HepG2 (cell line): ENCODE measurements around the gene RAB3A. TPM values are rescaled to one million over a fixed set of nuclear protein-coding genes. Genes with fewer than 3 reads are reported as not detected.
A peak's percentile ranks its signal among the peaks of the same experiment; 100 is the strongest.

Experiments
- AKAP8 ChIP-seq: sonication (generic); formaldehyde crosslinking; IDR thresholded peaks from 2 replicates; pipeline ENCODE4 v1.5.1; 2020; ENCODE audit warnings: mild to moderate bottlenecking, missing genetic modification reagents
- ARID2 ChIP-seq: sonication (generic); formaldehyde crosslinking; IDR thresholded peaks from 2 replicates; pipeline ENCODE4 v1.8.1; 2022; ENCODE audit warnings: mild to moderate bottlenecking, missing genetic modification reagents, borderline replicate concordance
- GATAD2A ChIP-seq: IDR thresholded peaks from 2 replicates; pipeline ENCODE4 v1.6.1; 2016
- HNF4G ChIP-seq, 2 experiments: sonication (generic) in 1 of 2; formaldehyde crosslinking in 1 of 2; IDR thresholded peaks; 2 replicates each; pipeline versions ENCODE4 v1.4.0 to v1.6.1; 2011 to 2020; ENCODE audit warnings: borderline replicate concordance in 2 of 2, low read depth in 2 of 2, mild to moderate bottlenecking in 2 of 2, low read length in 1 of 2, missing genetic modification reagents in 1 of 2, moderate library complexity in 1 of 2
- HNRNPL ChIP-seq: fragments of 200-400 bp; formaldehyde crosslinking; IDR thresholded peaks from 2 replicates; pipeline ENCODE4 v1.6.1; 2017; ENCODE audit warnings: mild to moderate bottlenecking, low read depth, low read length
- MLX ChIP-seq: IDR thresholded peaks from 2 replicates; pipeline ENCODE4 v1.6.1; 2016
- MTA1 ChIP-seq: sonication (generic); formaldehyde crosslinking; IDR thresholded peaks from 2 replicates; pipeline ENCODE4 v1.4.0; 2020; ENCODE audit warnings: missing genetic modification reagents, mild to moderate bottlenecking, borderline replicate concordance
- PCBP2 ChIP-seq: fragments of 200-400 bp; formaldehyde crosslinking; optimal IDR thresholded peaks from 2 replicates; pipeline ENCODE3; 2018; ENCODE audit warnings: low read length, low read depth; ENCODE audit not compliant: poor library complexity, severe bottlenecking
- RAD21 ChIP-seq: fragments of 450-650 bp; formaldehyde crosslinking; IDR thresholded peaks from 2 replicates; pipeline ENCODE4 v1.5.0; 2020; ENCODE audit warnings: mild to moderate bottlenecking
- RARA ChIP-seq: IDR thresholded peaks from 2 replicates; pipeline ENCODE4 v1.6.1; 2016; ENCODE audit warnings: missing genetic modification reagents, missing compliant biosample characterization
- RBM39 ChIP-seq: fragments of 200-400 bp; formaldehyde crosslinking; IDR thresholded peaks from one replicate; pipeline ENCODE4 v1.6.1; 2018; ENCODE audit warnings: antibody characterized with exemption, mild to moderate bottlenecking, low read depth, low read length; ENCODE audit not compliant: poor library complexity, severe bottlenecking
- TARDBP ChIP-seq: sonication (generic); formaldehyde crosslinking; IDR thresholded peaks from 2 replicates; pipeline ENCODE4 v1.8.0; 2022; ENCODE audit warnings: mild to moderate bottlenecking, missing genetic modification reagents
- ZBED4 ChIP-seq: sonication (generic); formaldehyde crosslinking; IDR thresholded peaks from 2 replicates; pipeline ENCODE4 v1.4.0; 2020; ENCODE audit warnings: missing genetic modification reagents, borderline replicate concordance
- ZNF770 ChIP-seq: sonication (generic); formaldehyde crosslinking; IDR thresholded peaks from 2 replicates; pipeline ENCODE4 v1.5.0; 2020; ENCODE audit warnings: mild to moderate bottlenecking, missing genetic modification reagents
- ZNF773 ChIP-seq: sonication (generic); formaldehyde crosslinking; IDR thresholded peaks from 2 replicates; pipeline ENCODE4 v1.4.0; 2020; ENCODE audit warnings: missing genetic modification reagents, borderline replicate concordance
- ZNF777 ChIP-seq: sonication (generic); formaldehyde crosslinking; IDR thresholded peaks from 2 replicates; pipeline ENCODE4 v1.4.0; 2020; ENCODE audit warnings: missing genetic modification reagents
- ZNF782 ChIP-seq: sonication (generic); formaldehyde crosslinking; IDR thresholded peaks from 2 replicates; pipeline ENCODE4 v1.4.0; 2020; ENCODE audit warnings: missing genetic modification reagents, mild to moderate bottlenecking, borderline replicate concordance
- polyA plus RNA-seq, 8 experiments: library from polyadenylated mRNA; depleted of rRNA in 3 of 8; stranded (reverse) in 7 of 8; unstranded in 1 of 8; fragments of >200 nt; fragmentation: Illumina TruSeq in 4 of 8; extraction: Trizol in 4 of 8; gene quantifications; 2 replicates each; pipeline versions ENCODE4 v1.2.1 to v1.2.3, GENCODE V29; 2011 to 2016; ENCODE audit warnings: low read depth in 4 of 8, missing spikeins in 1 of 8, mixed read lengths in 1 of 8; ENCODE audit not compliant: insufficient read depth in 1 of 8
- total RNA-seq, 5 experiments: library from RNA; depleted of rRNA; stranded (reverse); fragments of >200 nt; fragmentation: Illumina TruSeq; extraction: Trizol; gene quantifications; 2 replicates each; pipeline ENCODE4 v1.2.3, GENCODE V29; 2016; ENCODE audit warnings: low read depth in 1 of 5

The RAB3A gene
- total and polyA plus RNA-seq, 2 of the 13 experiments (the other 11 are each of a cell fraction or from before 2014, with no cell fraction given), result 0.58 to 0.98 TPM

- no peak for TF ChIP-seq ZNF770 (CRISPR knock-in tag)
- peak; percentile 39 for TF ChIP-seq GATAD2A (CRISPR knock-in tag)
- TF ChIP-seq ZBED4 (CRISPR knock-in tag), result no peak
- 0 out of 2 replicates have a peak, but pooled peaks have one; percentile 10 for TF ChIP-seq MLX
- 0 out of 2 replicates have a peak, but pooled peaks have one; percentile 58 for TF ChIP-seq MTA1 (CRISPR knock-in tag)
- peak; percentile 86 for TF ChIP-seq ZNF777 (CRISPR knock-in tag)
- no peak for TF ChIP-seq ZNF782 (CRISPR knock-in tag)
- peak; percentile 88 for TF ChIP-seq RBM39
- TF ChIP-seq TARDBP (CRISPR knock-in tag), result no peak
- peak; percentile 13; the same call in 1 of the 2 replicates for TF ChIP-seq HNF4G (IDR thresholded peaks at IDR 0.05; ENCODE audit: borderline replicate concordance, low read depth, low read length)
- no peak for TF ChIP-seq HNF4G (CRISPR knock-in tag; IDR thresholded peaks at IDR 0.05; ENCODE audit: borderline replicate concordance, low read depth)
- 0 out of 2 replicates have a peak, but pooled peaks have one; percentile 31 for TF ChIP-seq ARID2 (CRISPR knock-in tag)
- TF ChIP-seq RARA (CRISPR knock-in tag), result 0 out of 2 replicates have a peak, but pooled peaks have one; percentile 12
- TF ChIP-seq RAD21 (CRISPR knock-in tag), result 0 out of 2 replicates have a peak, but pooled peaks have one; percentile 35
- peak; percentile 17; the same call in 1 of the 2 replicates for TF ChIP-seq AKAP8 (CRISPR knock-in tag)
- 0 out of 2 replicates have a peak, but pooled peaks have one; percentile 71 for TF ChIP-seq HNRNPL
- TF ChIP-seq PCBP2, result no peak
- 0 out of 2 replicates have a peak, but pooled peaks have one; percentile 23 for TF ChIP-seq ZNF773 (CRISPR knock-in tag)
These were observed 30.1 kb downstream of the RAB3A start, which contains the start of gene IFI30 (continued) for GRCh38 chr19:18173572-18174288.
